Measurements from ENCODE around the gene STIM2.

The STIM2 gene

GRCh38 chr4:26836539-26836938 is 24.1 kb upstream of the STIM2 start:
- in situ Hi-C loops (cut with MboI; ENCODE audit: low sequenced_read_pairs), result no loop called here

GRCh38 chr4:26837993-26838842 is 22.4 kb upstream of the STIM2 start:
- in situ Hi-C loops (cut with MboI; ENCODE audit: low sequenced_read_pairs), result no loop called here

GRCh38 chr4:26839016-26839415 is 21.6 kb upstream of the STIM2 start:
- in situ Hi-C loops (cut with MboI; ENCODE audit: low sequenced_read_pairs), result no loop called here

GRCh38 chr4:26839534-26839951 is 21.1 kb upstream of the STIM2 start:
- in situ Hi-C loops (cut with MboI; ENCODE audit: low sequenced_read_pairs), result no loop called here

GRCh38 chr4:26840786-26841185 is 19.9 kb upstream of the STIM2 start:
- in situ Hi-C loops (cut with MboI; ENCODE audit: low sequenced_read_pairs), result no loop called here

GRCh38 chr4:26842911-26843310 is 17.7 kb upstream of the STIM2 start:
- in situ Hi-C loops (cut with MboI; ENCODE audit: low sequenced_read_pairs), result no loop called here

- in situ Hi-C loops (cut with MboI; ENCODE audit: low sequenced_read_pairs), result no loop called here
These were observed 10.1 kb upstream of the STIM2 start for GRCh38 chr4:26850528-26850927.

GRCh38 chr4:26851129-26851528 is 9.5 kb upstream of the STIM2 start:
- in situ Hi-C loops (cut with MboI; ENCODE audit: low sequenced_read_pairs), result no loop called here

GRCh38 chr4:26854701-26855100 is 5.9 kb upstream of the STIM2 start:
- in situ Hi-C loops (cut with MboI; ENCODE audit: low sequenced_read_pairs), result no loop called here

- in situ Hi-C loops (cut with MboI; ENCODE audit: low sequenced_read_pairs), result no loop called here
These were observed 3.7 kb upstream of the STIM2 start for GRCh38 chr4:26856906-26857277.

GRCh38 chr4:26857278-26858034 is 3.2 kb upstream of the STIM2 start:
- in situ Hi-C loops (cut with MboI; ENCODE audit: low sequenced_read_pairs), result no loop called here

- in situ Hi-C loops (cut with MboI; ENCODE audit: low sequenced_read_pairs), result no loop called here
These were observed 2.4 kb upstream of the STIM2 start for GRCh38 chr4:26858035-26858918.

- in situ Hi-C loops (cut with MboI; ENCODE audit: low sequenced_read_pairs), result no loop called here
These were observed 1.7 kb upstream of the STIM2 start for GRCh38 chr4:26858947-26859401.

- in situ Hi-C loops (cut with MboI; ENCODE audit: low sequenced_read_pairs), result no loop called here
These were observed 882 bp upstream of the STIM2 start for GRCh38 chr4:26859762-26860156.

- in situ Hi-C loops (cut with MboI; ENCODE audit: low sequenced_read_pairs), result no loop called here
These were observed 337 bp downstream of the STIM2 start for GRCh38 chr4:26860922-26861433.

- in situ Hi-C loops (cut with MboI; ENCODE audit: low sequenced_read_pairs), result no loop called here
These were observed 969 bp downstream of the STIM2 start for GRCh38 chr4:26861434-26862186.

GRCh38 chr4:26862381-26862915 is 1.8 kb downstream of the STIM2 start:
- in situ Hi-C loops (cut with MboI; ENCODE audit: low sequenced_read_pairs), result no loop called here

- in situ Hi-C loops (cut with MboI; ENCODE audit: low sequenced_read_pairs), result no loop called here
These were observed 2.9 kb downstream of the STIM2 start for GRCh38 chr4:26863512-26863911.

GRCh38 chr4:26864899-26865298 is 4.3 kb downstream of the STIM2 start:
- in situ Hi-C loops (cut with MboI; ENCODE audit: low sequenced_read_pairs), result no loop called here

- in situ Hi-C loops (cut with MboI; ENCODE audit: low sequenced_read_pairs), result no loop called here
These were observed 5.6 kb downstream of the STIM2 start for GRCh38 chr4:26866203-26866602.

Data from HL-60/S4 treated with phorbol 12-myristate 13-acetate at 8.2 ng/mL for 4 days and 3 days (cell line).